GM19455 (cell line): ENCODE measurements around the gene DDAH2.

ENCODE experiments used
- ATAC-seq: cut with Tn5 transposase; IDR thresholded peaks from one replicate; pipeline ENCODE4 v1.9.1; 2021; ENCODE audit not compliant: unreplicated experiment

The DDAH2 gene, protein sequence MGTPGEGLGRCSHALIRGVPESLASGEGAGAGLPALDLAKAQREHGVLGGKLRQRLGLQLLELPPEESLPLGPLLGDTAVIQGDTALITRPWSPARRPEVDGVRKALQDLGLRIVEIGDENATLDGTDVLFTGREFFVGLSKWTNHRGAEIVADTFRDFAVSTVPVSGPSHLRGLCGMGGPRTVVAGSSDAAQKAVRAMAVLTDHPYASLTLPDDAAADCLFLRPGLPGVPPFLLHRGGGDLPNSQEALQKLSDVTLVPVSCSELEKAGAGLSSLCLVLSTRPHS

GRCh38 chr6:31728767-31729514 lies at the start of gene DDAH2:
TSS of gene DDAH2 (minus strand) at chr6:31729299. CDS start at chr6:31729161, 138 bp downstream.
- no peak for ATAC-seq

- ATAC-seq: no peak
These were observed 49.1 kb upstream of the DDAH2 start for GRCh38 chr6:31778193-31778592.

- ATAC-seq: no peak
These were observed 48.6 kb upstream of the DDAH2 start for GRCh38 chr6:31777667-31778050.

DNA sequence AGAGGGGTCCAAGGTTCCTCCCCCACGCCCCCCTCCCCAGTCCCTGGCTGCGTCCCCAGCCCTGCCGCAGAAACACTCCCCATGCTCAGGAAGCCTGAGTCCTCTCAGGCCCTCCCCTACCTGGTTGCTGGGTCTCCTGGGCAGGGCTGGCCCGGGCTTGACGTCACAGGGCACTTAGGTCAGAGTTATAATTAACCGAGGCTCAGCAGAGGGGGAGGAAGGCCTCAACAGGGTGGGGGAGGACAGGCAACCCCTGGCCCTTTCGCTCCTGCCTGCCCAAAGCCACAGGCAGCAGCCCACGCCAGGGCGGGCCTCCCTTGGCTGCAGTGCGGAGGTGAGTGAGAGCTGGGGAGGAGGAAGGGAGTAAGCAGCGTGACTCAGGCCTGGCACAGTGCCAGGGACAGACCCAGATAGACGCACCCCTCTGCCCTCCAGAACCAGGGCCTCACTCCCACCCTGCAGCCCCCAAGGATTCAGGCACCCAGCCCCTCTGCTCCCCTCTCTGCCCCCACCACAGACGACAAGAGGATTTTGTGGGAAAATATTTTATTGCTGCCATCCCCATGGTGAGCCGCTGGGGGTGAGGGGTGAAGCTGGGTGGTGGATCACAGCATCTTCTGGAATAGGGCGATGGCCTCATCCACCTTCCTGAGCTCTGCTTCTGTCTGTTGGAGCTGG lies 48.0 kb upstream of the DDAH2 start, which contains the start of gene VWA7:
Gene VWA7, minus strand, starts transcription at position 340 of the 678 bp plus-strand sequence. CDS start 549 bp downstream, outside the sequence.
- no peak for ATAC-seq

- no peak for ATAC-seq
These were observed 47.4 kb upstream of the DDAH2 start for GRCh38 chr6:31776485-31776988.

DNA sequence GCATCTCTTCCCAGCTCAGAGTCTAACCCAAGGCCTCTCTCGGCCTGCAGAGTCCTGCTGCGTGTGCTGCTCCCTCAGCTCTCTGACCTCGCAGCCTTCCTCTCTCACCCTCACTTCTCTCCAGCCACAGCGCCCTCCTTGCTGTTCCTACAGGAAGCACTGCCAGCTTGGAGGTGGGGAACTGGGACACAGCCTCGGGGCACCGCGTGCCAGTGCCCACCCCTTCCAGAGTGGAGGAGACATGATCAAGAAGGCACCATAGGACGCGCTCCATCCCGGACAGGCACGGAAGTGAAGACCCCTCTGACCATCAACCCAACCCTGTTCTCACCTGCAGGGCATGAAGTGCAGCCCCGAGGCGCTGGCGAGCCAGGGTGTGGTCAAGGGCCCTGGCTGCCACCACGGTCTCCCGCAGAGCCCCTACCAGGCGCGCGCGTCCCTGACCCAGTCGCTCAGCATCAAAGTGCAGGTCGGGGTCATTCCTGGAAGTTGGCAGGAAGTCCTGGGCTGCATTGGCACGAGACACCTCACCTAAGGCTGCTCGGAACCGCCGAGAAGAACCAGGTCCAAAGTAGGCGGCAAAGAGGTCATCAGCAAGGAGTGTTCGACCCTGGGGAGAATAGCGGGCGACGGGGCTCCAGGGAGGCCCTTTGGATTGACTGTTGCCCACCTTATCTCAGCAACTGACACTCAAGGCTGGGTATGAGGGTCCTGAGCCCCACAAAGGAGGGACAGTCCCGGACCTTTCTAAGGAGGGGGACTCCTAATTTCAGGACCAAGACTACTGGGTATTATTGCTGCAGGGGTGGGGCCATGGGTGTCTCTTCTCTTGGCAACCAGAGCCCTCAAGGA lies 46.8 kb upstream of the DDAH2 start:
- ATAC-seq: no peak

- ATAC-seq: no peak
These were observed 46.1 kb upstream of the DDAH2 start for GRCh38 chr6:31775184-31775583.

GRCh38 chr6:31771992-31772358 lies 42.9 kb upstream of the DDAH2 start:
- no peak for ATAC-seq

DNA sequence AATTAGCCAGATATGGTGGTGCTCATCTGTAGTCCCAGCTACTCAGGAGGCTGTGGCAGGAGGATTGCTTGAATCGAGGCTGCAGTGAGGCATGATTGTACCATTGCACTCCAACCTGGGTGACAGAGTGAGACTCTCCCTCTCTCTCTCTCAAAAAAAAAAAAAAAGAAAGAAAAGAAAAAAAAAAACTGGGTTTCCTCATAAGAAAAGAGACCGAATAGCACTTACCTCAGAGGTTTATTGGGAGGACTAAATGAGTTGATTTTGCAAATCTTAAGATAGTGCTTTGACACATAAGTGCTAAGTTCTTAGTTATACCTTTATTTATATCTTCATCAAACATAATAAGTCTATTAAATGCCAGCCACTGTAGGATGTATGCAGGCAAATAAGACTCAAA lies 41.8 kb upstream of the DDAH2 start:
- ATAC-seq: no peak

GRCh38 chr6:31769684-31770371 lies 40.7 kb upstream of the DDAH2 start:
- ATAC-seq: no peak

DNA sequence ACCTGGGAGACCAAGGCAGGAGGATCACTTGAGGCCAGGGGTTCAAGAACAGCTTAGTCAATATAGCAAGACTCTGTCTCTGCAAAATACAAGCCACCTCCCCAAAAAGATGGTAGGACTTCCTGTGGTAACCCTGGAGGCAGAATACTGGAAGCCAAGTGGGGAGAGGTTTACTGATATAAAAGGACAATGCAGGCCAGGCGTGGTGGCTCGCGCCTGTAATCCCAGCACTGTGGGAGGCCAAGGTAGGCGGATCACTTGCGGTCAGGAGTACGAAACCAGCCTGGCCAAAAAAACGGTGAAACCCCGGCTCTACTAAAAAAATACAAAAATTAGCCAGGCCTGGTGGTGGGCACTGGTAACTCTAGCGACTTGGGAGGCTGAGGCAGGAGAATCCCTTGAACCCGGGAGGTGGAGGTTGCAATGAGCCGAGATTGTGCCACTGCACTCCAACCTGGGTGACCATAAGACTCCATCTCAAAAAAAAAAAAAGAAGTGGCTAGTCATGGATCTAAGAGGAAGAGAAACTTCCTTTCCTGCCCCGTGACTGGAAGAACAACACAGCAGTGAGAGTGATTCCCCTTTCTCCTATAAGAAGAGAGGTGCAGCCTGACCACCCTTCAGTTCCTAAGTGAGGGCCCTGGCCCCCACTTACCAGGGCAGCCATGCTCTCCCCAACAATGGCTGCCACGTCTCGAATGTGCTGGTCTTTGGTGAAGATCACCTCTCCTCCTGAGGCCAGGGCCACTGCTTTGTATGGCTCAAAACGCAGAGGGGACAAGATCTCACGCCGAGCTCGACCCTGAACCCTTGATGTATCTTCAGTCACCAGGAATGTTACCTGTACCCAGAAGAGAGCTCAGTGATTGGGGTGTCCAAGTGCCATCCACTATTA lies 39.5 kb upstream of the DDAH2 start:
- no peak for ATAC-seq

DNA sequence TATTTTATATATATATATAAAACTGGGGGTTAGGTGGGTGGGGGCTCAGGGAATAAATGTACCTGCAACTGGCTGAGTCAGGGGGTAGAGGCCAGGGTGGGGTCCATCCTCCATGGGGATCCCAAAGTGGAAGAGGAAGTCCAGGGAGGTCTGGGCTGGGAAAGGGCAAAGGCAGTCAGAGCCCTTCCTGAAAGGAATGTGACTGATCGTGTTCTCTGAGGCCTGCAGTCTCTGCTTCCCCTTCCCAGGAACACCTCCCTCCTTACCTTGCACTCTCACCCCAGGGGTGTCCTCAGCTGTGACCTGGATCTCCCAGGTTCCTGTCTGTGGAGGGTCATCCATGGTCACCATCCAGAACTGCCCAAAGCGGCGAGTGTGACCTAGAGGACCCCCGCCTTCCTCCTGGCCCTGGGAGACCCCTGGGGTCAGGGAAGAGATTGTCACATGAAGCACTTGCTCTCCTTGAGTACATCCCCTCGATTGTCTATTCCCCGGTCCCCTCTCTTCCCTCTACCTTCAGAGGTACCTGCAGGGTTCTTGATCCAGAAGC lies 38.1 kb upstream of the DDAH2 start:
- no peak for ATAC-seq

DNA sequence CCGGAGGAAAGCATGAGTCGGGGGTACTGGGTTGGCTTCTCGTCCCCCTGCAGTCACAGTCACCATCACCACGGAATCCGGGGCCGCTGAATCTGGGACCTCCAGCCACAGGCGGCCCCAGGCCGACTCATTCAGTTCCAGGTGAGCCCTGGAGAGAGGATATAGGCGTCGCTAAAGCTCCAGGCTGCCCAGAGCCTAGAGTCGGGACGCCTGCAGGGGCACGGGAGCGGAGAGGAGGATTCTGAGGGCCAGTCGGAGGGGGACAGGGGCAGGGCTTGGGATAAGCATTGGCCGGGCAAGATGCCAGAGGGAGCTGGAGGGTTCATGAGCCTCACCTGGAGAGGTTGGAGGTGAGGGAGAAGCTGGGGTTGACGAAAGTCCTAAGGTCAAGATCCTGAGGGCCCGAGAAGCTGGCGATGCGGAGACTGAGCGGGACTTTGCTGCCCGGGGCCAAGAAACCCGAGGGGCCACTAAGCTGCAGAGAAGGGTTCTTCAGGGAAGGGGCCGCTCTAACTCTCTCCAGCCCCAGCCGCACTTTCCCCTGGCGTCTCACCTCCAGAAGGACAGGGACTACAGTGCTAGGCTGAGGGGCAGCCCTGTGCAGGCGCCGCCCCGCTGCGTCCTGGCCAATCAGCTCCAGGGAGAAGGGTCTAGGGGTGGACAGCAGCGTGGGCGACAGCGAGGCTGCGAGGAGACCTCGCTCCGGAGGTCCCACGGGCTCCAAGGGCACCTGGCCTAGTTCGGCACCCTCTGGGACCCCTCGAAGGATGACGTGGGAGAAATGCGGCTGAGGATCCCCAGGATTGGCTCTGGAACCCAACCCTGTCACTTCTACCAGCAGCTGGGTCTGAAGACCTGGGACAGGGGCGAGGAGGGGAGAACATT lies 37.1 kb upstream of the DDAH2 start:
- no peak for ATAC-seq

- no peak for ATAC-seq
These were observed 36.4 kb upstream of the DDAH2 start for GRCh38 chr6:31765559-31765909.

DNA sequence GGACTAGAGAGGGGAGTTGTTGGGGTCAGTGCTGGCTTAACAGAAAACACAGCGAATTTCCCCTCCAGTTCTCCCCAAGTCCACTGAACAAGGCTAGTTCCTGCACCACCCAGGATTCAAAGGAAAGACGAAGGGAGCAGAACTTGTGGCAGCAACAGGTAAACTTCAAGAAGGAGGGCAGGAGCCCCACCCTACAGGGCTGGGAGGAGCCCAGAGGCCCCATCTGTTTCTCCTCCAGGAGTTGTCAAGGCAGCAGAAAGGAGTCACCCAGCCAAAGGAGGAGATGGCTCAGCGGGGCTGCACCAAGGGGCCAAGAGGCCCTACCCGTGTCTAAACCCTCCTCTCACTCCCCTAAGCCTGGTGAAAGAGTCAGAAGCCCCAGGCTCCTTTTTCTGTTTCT lies 35.1 kb upstream of the DDAH2 start:
- ATAC-seq: no peak

GRCh38 chr6:31763619-31763940 lies 34.5 kb upstream of the DDAH2 start:
- ATAC-seq: no peak

GRCh38 chr6:31762878-31763618 lies 33.9 kb upstream of the DDAH2 start:
- ATAC-seq: no peak

- no peak for ATAC-seq
These were observed 33.3 kb upstream of the DDAH2 start, which contains the start of gene SAPCD1 for GRCh38 chr6:31762356-31762755. TSS of gene SAPCD1 (plus strand) at chr6:31762656. CDS start at chr6:31763055, 399 bp downstream.
